Muscle of leg (tissue), 11 donors: Measurements from ENCODE around the gene ARRDC3. TPM values are rescaled to one million over a fixed set of nuclear protein-coding genes. Genes with fewer than 3 reads are reported as not detected.
A peak's percentile ranks its signal among the peaks of the same experiment; 100 is the strongest.
"Not testable (repeated sequence)": the region's sequence is repeated elsewhere in the genome, so short reads cannot be mapped to it uniquely, and the experiment has no call there.

Experiments
- DNase-seq: peaks from one replicate; pipeline ENCODE4 v3.0.0; 2013
- H3K27ac ChIP-seq: one replicate; pipeline ENCODE4 v1.5.1; 2013; ENCODE audit warnings: mild to moderate bottlenecking, low read length, control low read depth
- H3K27me3 ChIP-seq: one replicate; pipeline ENCODE4 v1.6.1; 2013; ENCODE audit warnings: low read length; ENCODE audit not compliant: control insufficient read depth, insufficient read depth
- H3K36me3 ChIP-seq: one replicate; pipeline ENCODE4 v1.6.1; 2013; ENCODE audit warnings: low read length; ENCODE audit not compliant: control insufficient read depth, insufficient read depth
- H3K4me1 ChIP-seq: one replicate; pipeline ENCODE4 v1.6.1; 2013; ENCODE audit warnings: low read length; ENCODE audit not compliant: control insufficient read depth, insufficient read depth
- H3K4me3 ChIP-seq: one replicate; pipeline ENCODE4 v1.5.1; 2013; ENCODE audit warnings: low read length, control low read depth
- H3K9me3 ChIP-seq: replicated peaks from 2 replicates; pipeline ENCODE4 v1.6.1; 2013; ENCODE audit warnings: low read depth, low read length; ENCODE audit not compliant: control insufficient read depth
- WGBS: methylation state at CpG from one replicate; pipeline ENCODE4 v1.1.5; 2013; ENCODE audit warnings: missing lambda C conversion rate; ENCODE audit not compliant: insufficient coverage; 5-methylcytosine and 5-hydroxymethylcytosine counted together
- polyA plus RNA-seq, 8 donors: library from polyadenylated mRNA; unstranded; fragments of 120-200 nt; gene quantifications; one replicate each; pipeline versions ENCODE4 v1.2.1 to v1.2.3, GENCODE V29; 2013; ENCODE audit warnings: inconsistent platforms in 1 of 8, low replicate concordance in 1 of 8; ENCODE audit not compliant: insufficient read length in 8 of 8, insufficient read depth in 1 of 8
- total RNA-seq: library from RNA; stranded (reverse); fragments of 120-200 nt; gene quantifications from one replicate; pipeline ENCODE4 v1.2.4, GENCODE V29; 2013

ARRDC3 gene
- total and polyA plus RNA-seq, 9 donors: 36.8 to 87.3 (median 45.7) TPM

DNA sequence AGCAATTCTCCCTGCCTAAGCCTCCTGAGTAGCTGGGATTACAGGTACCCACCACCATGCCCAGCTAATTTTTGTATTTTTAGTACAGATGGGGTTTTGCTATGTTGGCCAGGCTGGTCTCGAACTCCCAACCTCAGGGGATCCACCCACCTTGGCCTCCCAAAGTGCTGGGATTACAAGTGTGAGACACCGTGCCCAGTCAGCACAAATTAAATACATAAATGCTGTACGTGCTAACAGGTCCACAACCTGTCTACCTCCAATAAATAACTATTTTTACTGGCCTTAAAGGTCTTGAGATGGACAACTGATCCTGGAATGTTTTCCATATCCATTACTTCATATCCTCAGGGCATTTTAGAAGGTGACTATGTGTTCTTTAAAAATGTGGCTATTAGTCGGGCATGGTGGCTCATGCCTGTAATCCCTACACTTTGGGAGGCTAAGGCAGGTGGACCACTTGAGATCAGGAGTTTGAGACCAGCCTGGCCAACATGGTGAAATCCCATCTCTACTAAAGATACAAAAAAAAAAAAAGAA lies 38.4 kb downstream of the ARRDC3 start:
- 100% methylated on average over 2 of the region's 4 CpGs for WGBS
- H3K4me1 ChIP-seq, H3K27ac ChIP-seq, H3K9me3 ChIP-seq, H3K36me3 ChIP-seq, DNase-seq, H3K27me3 ChIP-seq, H3K4me3 ChIP-seq: not testable (repeated sequence)

GRCh38 chr5:91343916-91344315 lies 39.2 kb downstream of the ARRDC3 start:
- no peak overlapping the region for H3K4me3 ChIP-seq
- H3K36me3 ChIP-seq: no peaks in the 10 kb centered on the region
- no peaks in the 10 kb centered on the region for H3K9me3 ChIP-seq
- H3K27me3 ChIP-seq: no peaks in the 10 kb centered on the region
- WGBS: no CpG with 5 or more reads among the region's 2 CpGs
- H3K4me1 ChIP-seq: no peaks in the 10 kb centered on the region
- DNase-seq: peak; percentile 63
- H3K27ac ChIP-seq: no peak overlapping the region

DNA sequence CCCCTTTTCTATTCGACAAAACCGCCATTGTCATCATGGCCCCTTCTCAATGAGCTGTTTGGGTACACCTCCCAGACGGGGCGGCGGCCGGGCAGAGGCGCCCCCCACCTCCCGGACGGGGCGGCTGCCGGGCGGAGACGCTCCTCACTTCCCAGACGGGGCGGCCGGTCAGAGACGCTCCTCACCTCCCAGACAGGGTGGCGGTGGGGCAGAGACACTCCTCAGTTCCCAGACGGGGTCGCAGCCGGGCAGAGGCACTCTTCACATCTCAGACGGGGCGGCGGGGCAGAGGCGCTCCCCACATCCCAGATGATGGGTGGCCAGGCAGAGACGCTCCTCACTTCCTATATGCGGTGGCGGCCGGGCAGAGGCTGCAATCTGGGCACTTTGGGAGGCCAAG lies 40.2 kb downstream of the ARRDC3 start:
- H3K27ac ChIP-seq, H3K4me3 ChIP-seq, H3K36me3 ChIP-seq, DNase-seq, H3K27me3 ChIP-seq, H3K4me1 ChIP-seq, H3K9me3 ChIP-seq: not testable (repeated sequence)
- WGBS: 94% methylated on average over 6 of the region's 29 CpGs

DNA sequence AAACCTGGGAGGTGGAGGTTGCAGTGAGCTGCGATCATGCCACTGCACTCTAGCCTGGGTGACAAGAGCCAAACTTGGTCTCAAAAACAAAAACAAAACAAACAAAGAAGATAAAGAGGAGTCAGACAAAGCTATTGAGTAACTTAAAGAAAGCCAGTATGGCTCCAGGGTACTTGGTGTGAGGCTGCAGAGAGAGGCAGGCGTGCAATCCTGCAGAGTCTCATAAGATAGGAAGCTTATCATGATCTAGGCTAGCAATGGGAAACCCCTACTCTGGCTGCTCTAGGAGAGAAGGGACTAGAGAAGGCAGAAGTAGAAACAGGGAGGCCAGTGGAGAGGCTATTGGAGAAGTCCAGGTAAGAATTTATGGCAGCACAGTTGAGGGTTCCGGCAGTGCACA lies 42.0 kb downstream of the ARRDC3 start:
- no peak overlapping the region for H3K27ac ChIP-seq
- H3K27me3 ChIP-seq: no peaks in the 10 kb centered on the region
- H3K4me1 ChIP-seq: no peaks in the 10 kb centered on the region
- DNase-seq: no peak
- H3K4me3 ChIP-seq: no peak overlapping the region
- no peaks in the 10 kb centered on the region for H3K36me3 ChIP-seq
- 0% methylated on average over 1 of the region's 3 CpGs for WGBS
- H3K9me3 ChIP-seq: no peaks in the 10 kb centered on the region

GRCh38 chr5:91340532-91340931 lies 42.6 kb downstream of the ARRDC3 start:
- no peaks in the 10 kb centered on the region for H3K9me3 ChIP-seq
- no peak for DNase-seq
- H3K27ac ChIP-seq: no peak overlapping the region
- no peak overlapping the region for H3K4me3 ChIP-seq
- no peaks in the 10 kb centered on the region for H3K4me1 ChIP-seq
- H3K36me3 ChIP-seq: no peaks in the 10 kb centered on the region
- no CpG with 5 or more reads among the region's 3 CpGs for WGBS
- H3K27me3 ChIP-seq: no peaks in the 10 kb centered on the region

DNA sequence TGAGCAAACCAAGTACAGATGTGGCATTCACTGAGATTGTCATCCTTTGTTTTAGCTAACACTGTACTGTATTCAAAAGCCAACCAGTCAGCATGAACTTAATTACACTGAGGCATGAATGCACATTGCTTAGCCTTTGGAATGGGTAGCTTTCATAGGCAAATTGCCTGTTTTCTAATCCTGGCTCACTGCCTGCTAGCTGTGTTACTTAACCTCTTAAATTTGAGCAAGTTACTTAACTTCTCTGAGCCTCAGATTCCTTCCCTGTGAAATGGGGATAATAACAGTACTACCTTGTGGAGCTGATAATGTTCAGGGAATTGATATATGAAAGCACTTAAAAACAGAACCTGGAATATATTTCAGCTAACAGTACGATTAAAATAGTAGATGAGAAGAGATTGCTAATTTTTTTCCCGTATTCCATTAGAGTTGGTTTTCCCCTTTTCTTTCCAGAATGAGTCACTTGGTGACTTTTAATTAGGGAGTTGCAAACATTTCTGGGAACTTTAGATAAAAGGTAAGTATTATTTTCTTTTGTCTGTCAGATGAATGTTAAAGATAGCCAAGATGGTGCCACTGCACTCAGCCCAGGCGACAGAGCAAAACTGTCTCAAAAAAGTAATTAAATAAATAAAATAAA lies 43.9 kb downstream of the ARRDC3 start:
- Histone ChIP-seq H3K27ac (no peak overlapping the region), H3K4me3 (no peak overlapping the region), H3K27me3 (no peaks in the 10 kb centered on the region), H3K9me3 (no peaks in the 10 kb centered on the region), H3K36me3 (no peaks in the 10 kb centered on the region), H3K4me1 (no peaks in the 10 kb centered on the region)
- no peak for DNase-seq
- 100% methylated on average over 1 of the region's 3 CpGs for WGBS

GRCh38 chr5:91332267-91333045 lies 50.7 kb downstream of the ARRDC3 start:
- no peak overlapping the region for H3K4me3 ChIP-seq
- H3K27me3 ChIP-seq: no peaks in the 10 kb centered on the region
- WGBS: 67% methylated on average over 4 of the region's 8 CpGs
- H3K36me3 ChIP-seq: no peaks in the 10 kb centered on the region
- no peak for DNase-seq
- H3K9me3 ChIP-seq: no peaks in the 10 kb centered on the region
- H3K27ac ChIP-seq: no peak overlapping the region
- H3K4me1 ChIP-seq: no peaks in the 10 kb centered on the region

DNA sequence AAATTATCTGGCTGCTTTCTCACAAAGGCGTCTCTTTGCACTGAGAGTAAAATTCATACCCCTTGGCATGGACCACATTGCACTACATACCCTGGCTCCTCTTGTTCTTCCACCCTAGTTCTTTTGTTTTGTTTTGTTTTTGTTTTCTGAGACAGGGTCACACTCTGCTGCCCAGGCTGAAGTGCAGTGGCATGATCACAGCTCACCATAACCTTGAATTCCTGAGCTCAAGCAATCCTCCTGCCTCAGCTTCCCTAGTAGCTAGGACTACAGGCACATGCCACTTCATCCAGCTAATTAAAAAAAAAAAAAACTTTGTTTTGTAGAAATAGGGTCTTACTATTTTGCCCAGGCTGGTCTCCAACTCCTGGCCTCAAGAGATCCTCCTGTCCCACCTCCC lies 51.4 kb downstream of the ARRDC3 start:
- Histone ChIP-seq H3K36me3 (no peaks in the 10 kb centered on the region), H3K9me3 (no peaks in the 10 kb centered on the region), H3K4me1 (no peaks in the 10 kb centered on the region), H3K4me3 (no peak overlapping the region), H3K27me3 (no peaks in the 10 kb centered on the region), H3K27ac (no peak overlapping the region)
- WGBS: no CpG with 5 or more reads among the region's 1 CpG
- no peak for DNase-seq

DNA sequence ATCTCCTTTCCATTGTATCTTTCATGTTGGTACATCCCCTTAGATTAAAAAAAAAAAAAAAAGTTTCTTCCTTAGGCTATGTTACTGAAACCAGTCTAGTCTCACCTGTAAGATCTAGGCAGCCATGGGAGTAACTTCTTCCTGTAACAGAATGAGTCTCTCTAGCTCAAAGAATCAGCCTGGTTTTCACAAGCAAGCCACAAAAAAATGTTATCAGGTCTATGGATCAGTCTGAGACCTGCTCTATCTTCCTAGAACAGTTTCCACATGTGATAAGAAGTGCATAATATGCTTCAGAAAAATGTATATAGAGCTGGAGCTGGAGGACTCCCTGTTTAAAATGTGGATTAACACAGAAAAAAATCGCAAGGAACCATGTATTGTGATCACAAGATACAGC lies 53.8 kb downstream of the ARRDC3 start:
- no peaks in the 10 kb centered on the region for H3K4me1 ChIP-seq
- no peak overlapping the region for H3K4me3 ChIP-seq
- H3K27me3 ChIP-seq: no peaks in the 10 kb centered on the region
- DNase-seq: no peak
- WGBS: no CpG with 5 or more reads among the region's 1 CpG
- H3K27ac ChIP-seq: no peak overlapping the region
- H3K36me3 ChIP-seq: no peaks in the 10 kb centered on the region
- no peaks in the 10 kb centered on the region for H3K9me3 ChIP-seq

DNA sequence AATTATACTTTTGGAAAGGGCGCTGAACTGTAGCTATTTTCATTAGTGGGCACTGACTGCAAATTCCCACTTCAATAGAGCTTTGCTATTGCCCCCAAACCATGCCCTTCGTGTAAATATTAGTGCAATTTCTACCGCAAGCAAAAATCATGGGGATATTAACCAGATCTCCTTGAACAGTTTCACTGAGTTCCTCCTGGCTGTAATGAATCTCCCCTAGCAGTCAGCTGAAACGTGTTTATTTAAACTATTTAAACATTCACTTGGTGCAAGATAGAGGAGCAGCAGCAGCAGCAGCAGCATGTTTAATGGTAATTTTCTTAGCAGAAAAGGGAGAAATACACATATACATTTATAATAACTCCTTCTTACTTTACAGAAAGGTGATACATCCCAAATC lies 54.4 kb downstream of the ARRDC3 start:
- no peak for DNase-seq

More for the DNA sequence above, 54.4 kb downstream of the ARRDC3 start:
- H3K4me3 ChIP-seq: no peak overlapping the region
- no peaks in the 10 kb centered on the region for H3K4me1 ChIP-seq
- no peak overlapping the region for H3K27ac ChIP-seq
- no peaks in the 10 kb centered on the region for H3K9me3 ChIP-seq
- H3K36me3 ChIP-seq: no peaks in the 10 kb centered on the region
- 67% methylated on average over 1 of the region's 4 CpGs for WGBS
- no peaks in the 10 kb centered on the region for H3K27me3 ChIP-seq
